HG03095 (cell line): ENCODE results near the gene PPP6R2.
"Not testable (repeated sequence)": the region's sequence is repeated elsewhere in the genome, so short reads cannot be mapped to it uniquely, and the experiment has no call there.

Experiments used
- ATAC-seq: cut with Tn5 transposase; IDR thresholded peaks from one replicate; pipeline ENCODE4 v1.9.1; 2021; ENCODE audit warnings: moderate library complexity; ENCODE audit not compliant: unreplicated experiment

The PPP6R2 gene

GRCh38 chr22:50317674-50318073, 25.5 kb upstream of the PPP6R2 start:
- ATAC-seq: no peak

- ATAC-seq: no peak
Measured at GRCh38 chr22:50318356-50318697, 24.8 kb upstream of the PPP6R2 start.

GRCh38 chr22:50318698-50319411, 24.3 kb upstream of the PPP6R2 start:
- ATAC-seq: no peak

GRCh38 chr22:50319503-50319951, 23.6 kb upstream of the PPP6R2 start:
- ATAC-seq: no peak

- ATAC-seq: no peak
Measured at GRCh38 chr22:50320116-50320515, 23.0 kb upstream of the PPP6R2 start.

GRCh38 chr22:50320671-50321325, 22.3 kb upstream of the PPP6R2 start:
- no peak for ATAC-seq

GRCh38 chr22:50322382-50323104, 20.6 kb upstream of the PPP6R2 start:
- not testable (repeated sequence) for ATAC-seq

- ATAC-seq: no peak
Measured at GRCh38 chr22:50323900-50324299, 19.2 kb upstream of the PPP6R2 start.

- ATAC-seq: no peak
Measured at GRCh38 chr22:50325444-50326224, 17.5 kb upstream of the PPP6R2 start.

GRCh38 chr22:50326225-50326955, 16.7 kb upstream of the PPP6R2 start:
- ATAC-seq: no peak

- ATAC-seq: peak; percentile 75
Measured at GRCh38 chr22:50326956-50327710, 16.0 kb upstream of the PPP6R2 start, which contains the start of gene DENND6B. TSS of gene DENND6B (minus strand) at chr22:50327012. CDS start at chr22:50326988, 24 bp downstream.

GRCh38 chr22:50327711-50328019, 15.5 kb upstream of the PPP6R2 start:
- ATAC-seq: no peak

- ATAC-seq: no peak
Measured at GRCh38 chr22:50329236-50329635, 13.9 kb upstream of the PPP6R2 start.

GRCh38 chr22:50334433-50334832, 8.7 kb upstream of the PPP6R2 start:
- ATAC-seq: not testable (repeated sequence)

GRCh38 chr22:50337262-50338041, 5.7 kb upstream of the PPP6R2 start:
- no peak for ATAC-seq

- ATAC-seq: no peak
Measured at GRCh38 chr22:50338042-50338573, 5.0 kb upstream of the PPP6R2 start.

- no peak for ATAC-seq
Measured at GRCh38 chr22:50338860-50339462, 4.2 kb upstream of the PPP6R2 start.
